Measurements from ENCODE around the gene ZHX3. TPM values are rescaled to one million over a fixed set of nuclear protein-coding genes. Genes with fewer than 3 reads are reported as not detected.

ZHX3 gene
- total and polyA plus RNA-seq, 9 of the 15 experiments (the other 6 are each of a cell fraction or from before 2014, with no cell fraction given), result 0.80 to 14.6 (median 4.9) TPM

DNA sequence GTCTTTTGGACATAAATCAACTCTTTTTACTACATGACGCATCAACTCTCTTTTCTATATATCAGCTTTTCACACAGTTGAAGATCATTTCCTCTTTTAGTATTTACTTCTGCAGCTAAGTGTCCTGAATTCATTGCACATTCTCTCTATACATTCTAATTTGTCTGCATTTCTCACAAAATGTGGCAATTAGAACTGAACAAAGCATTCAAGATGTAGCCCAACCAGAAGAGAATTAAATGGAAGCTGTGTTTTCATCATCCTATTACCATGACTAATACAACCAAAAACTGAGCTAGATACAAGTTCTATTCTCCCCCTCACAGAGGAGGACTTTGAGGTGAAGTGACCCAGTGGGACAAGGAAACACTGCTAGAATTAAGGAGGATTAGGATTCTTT, 93.2 kb downstream of the ZHX3 start:
- ATAC-seq (no peak), DNase-seq (ENCODE audit: extremely low read depth in 1 of 4, low spot score in 3 of 4) (no peak), FAIRE-seq (no peak)
- POLR2A ChIA-PET, result interaction anchor here (0.6 to 1.9 kb wide), 6 partner anchors 8 to 258 kb away, joined by 3 to 5 read pairs (median 4); no protein-coding TSS in a partner anchor
- in situ Hi-C loops (cut with MboI), result no loop called here
- Histone ChIP-seq H2AFZ (ENCODE audit: low read depth, low read length) (no peak overlapping the region), H3K9me1 (ENCODE audit: control insufficient read depth, insufficient read depth, low read length) (no peaks in the 10 kb centered on the region), H3K4me1 (replicated peaks in 1 of 2; ENCODE audit: control insufficient read depth in 2 of 2, insufficient read depth in 2 of 2, low read length in 2 of 2) (no peaks in the 10 kb centered on the region), H3K27ac (ENCODE audit: extremely low read depth, low read depth, low read length) (no peak overlapping the region), H3K9ac (ENCODE audit: insufficient read depth in 1 of 2, low read depth in 2 of 2, low read length in 2 of 2) (no peak overlapping the region), H3K36me3 (ENCODE audit: control insufficient read depth, insufficient read depth, low read length) (no peaks in the 10 kb centered on the region), H4K20me1 (replicated peaks; ENCODE audit: control insufficient read depth, insufficient read depth, low read length) (no peaks in the 10 kb centered on the region), H3K79me2 (ENCODE audit: control insufficient read depth, insufficient read depth, low read length) (no peaks in the 10 kb centered on the region), H3K4me2 (ENCODE audit: insufficient read depth, low read length) (no peak overlapping the region), H3K27me3 (ENCODE audit: control insufficient read depth in 2 of 2, insufficient read depth in 2 of 2, low read length in 2 of 2) (no peaks in the 10 kb centered on the region), H3K4me3 (no peak overlapping the region), H3K9me3 (replicated peaks; ENCODE audit: control insufficient read depth, insufficient read depth, low read depth, low read length) (no peaks in the 10 kb centered on the region)
- CTCF ChIA-PET (ENCODE audit: low intra/inter-chr PET ratio), result no interaction called here
- intact Hi-C loops (cut with micrococcal nuclease), result no loop called here
- WGBS (ENCODE audit: insufficient coverage, low coverage, missing lambda C conversion rate), result 65% methylated on average over 1 of the region's 1 CpG
- TF ChIP-seq MEIS2 (IDR thresholded peaks at IDR 0.05; ENCODE audit: partially characterized antibody) (peak; percentile 15), CCAR2 (IDR thresholded peaks at IDR 0.05; ENCODE audit: low read depth, low read length) (no peak), DNMT1 (IDR thresholded peaks at IDR 0.05) (no peak)
- no TSS peak for BruUV-seq (replicated peaks)

GRCh38 chr20:41223112-41223511, 94.4 kb downstream of the ZHX3 start:
- in situ Hi-C loops (cut with MboI) (no loop called here), intact Hi-C loops (cut with micrococcal nuclease) (no loop called here)
- H3K79me2 ChIP-seq (ENCODE audit: control insufficient read depth, insufficient read depth, low read length), result no peaks in the 10 kb centered on the region
- H4K20me1 ChIP-seq (replicated peaks; ENCODE audit: control insufficient read depth, insufficient read depth, low read length), result no peaks in the 10 kb centered on the region
- no peak for FAIRE-seq
- H3K27ac ChIP-seq (ENCODE audit: extremely low read depth, low read depth, low read length), result no peak overlapping the region
- BruUV-seq (replicated peaks), result no TSS peak
- no peak overlapping the region for H3K4me2 ChIP-seq (ENCODE audit: insufficient read depth, low read length)
- ChIA-PET CTCF (ENCODE audit: low intra/inter-chr PET ratio) (no interaction called here), POLR2A (interaction anchor here (1.1 to 1.9 kb wide), 2 partner anchors 9 to 16 kb away, joined by 4 to 5 read pairs; no protein-coding TSS in a partner anchor)
- H3K27me3 ChIP-seq (ENCODE audit: control insufficient read depth in 2 of 2, insufficient read depth in 2 of 2, low read length in 2 of 2), result no peaks in the 10 kb centered on the region
- no peak for ATAC-seq
- no peak overlapping the region for H3K9ac ChIP-seq (ENCODE audit: insufficient read depth in 1 of 2, low read depth in 2 of 2, low read length in 2 of 2)
- H2AFZ ChIP-seq (ENCODE audit: low read depth, low read length), result no peak overlapping the region
- H3K4me3 ChIP-seq, result no peak overlapping the region
- DNase-seq (ENCODE audit: extremely low read depth in 1 of 4, low spot score in 3 of 4), result no peak
- H3K9me3 ChIP-seq (replicated peaks; ENCODE audit: control insufficient read depth, insufficient read depth, low read depth, low read length), result no peaks in the 10 kb centered on the region
- H3K4me1 ChIP-seq (replicated peaks in 1 of 2; ENCODE audit: control insufficient read depth in 2 of 2, insufficient read depth in 2 of 2, low read length in 2 of 2), result no peaks in the 10 kb centered on the region
- no peaks in the 10 kb centered on the region for H3K9me1 ChIP-seq (ENCODE audit: control insufficient read depth, insufficient read depth, low read length)
- H3K36me3 ChIP-seq (ENCODE audit: control insufficient read depth, insufficient read depth, low read length), result no peaks in the 10 kb centered on the region
- no peak for TF ChIP-seq ZSCAN29 (IDR thresholded peaks at IDR 0.05)
- TF ChIP-seq ZC3H11A (IDR thresholded peaks at IDR 0.05; ENCODE audit: low read depth, low read length), result no peak
- no peak for TF ChIP-seq POLR3G (IDR thresholded peaks at IDR 0.05; ENCODE audit: extremely low read depth, insufficient read length, insufficient replicate concordance)
- TF ChIP-seq GTF3C2 (IDR thresholded peaks at IDR 0.05; ENCODE audit: borderline replicate concordance, extremely low read depth, insufficient read length), result no peak
- TF ChIP-seq HCFC1 (IDR thresholded peaks at IDR 0.05; ENCODE audit: low read depth, low read length), result no peak
- TF ChIP-seq PATZ1 (CRISPR knock-in tag; IDR thresholded peaks at IDR 0.05; ENCODE audit: borderline replicate concordance), result no peak
- TF ChIP-seq NR2C2 (CRISPR knock-in tag; IDR thresholded peaks at IDR 0.05), result no peak
- TF ChIP-seq NR2C2 (tag; IDR thresholded peaks at IDR 0.05), result no peak
